Heart left ventricle (tissue), 16 donors: ENCODE measurements around the gene PLEKHM2. TPM values are rescaled to one million over a fixed set of nuclear protein-coding genes. Genes with fewer than 3 reads are reported as not detected.

ENCODE experiments used
- ATAC-seq, 4 donors: fragments of 200-7000 bp; cut with Tn5 transposase; one replicate each; pipeline ENCODE4 v1.9.1; 2020 to 2022; ENCODE audit warnings: moderate library complexity in 4 of 4, mild to moderate bottlenecking in 3 of 4, moderate number of reproducible peaks in 1 of 4
- DNase-seq, 5 donors: peaks; one replicate each; pipeline ENCODE4 v3.0.0-alpha.2; 2020
- H3K27ac ChIP-seq, 12 donors: fragments of 200-600 bp; sonication (generic) in 4 of 12; one replicate each; pipeline versions ENCODE4 v1.5.0 to v1.8.0; 2016 to 2022; ENCODE audit warnings: mild to moderate bottlenecking in 2 of 12
- H3K27me3 ChIP-seq, 9 donors: fragments of 200-600 bp; sonication (generic) in 2 of 9; one replicate each; pipeline versions ENCODE4 v1.5.1 to v1.8.0; 2016 to 2022; ENCODE audit warnings: mild to moderate bottlenecking in 3 of 9
- H3K36me3 ChIP-seq, 9 donors: fragments of 200-600 bp; sonication (generic) in 2 of 9; one replicate each; pipeline versions ENCODE4 v1.5.0 to v1.8.0; 2018 to 2022; ENCODE audit warnings: mild to moderate bottlenecking in 2 of 9
- H3K4me1 ChIP-seq, 12 donors: fragments of 200-600 bp; sonication (generic) in 4 of 12; one replicate each; pipeline versions ENCODE4 v1.5.0 to v1.8.0; 2016 to 2022; ENCODE audit warnings: mild to moderate bottlenecking in 3 of 12
- H3K4me3 ChIP-seq, 12 donors: fragments of 200-600 bp; sonication (generic) in 4 of 12; one replicate each; pipeline versions ENCODE4 v1.5.0 to v1.8.0; 2017 to 2022; ENCODE audit warnings: mild to moderate bottlenecking in 9 of 12, moderate library complexity in 4 of 12
- H3K9me3 ChIP-seq, 12 donors: fragments of 200-600 bp; sonication (generic) in 4 of 12; one replicate each; pipeline versions ENCODE4 v1.5.0 to v1.8.0; 2016 to 2022; ENCODE audit warnings: mild to moderate bottlenecking in 1 of 12
- POLR2A ChIP-seq, 2 donors: fragments of 450-650 bp; IDR thresholded peaks; one replicate each; pipeline ENCODE4 v1.6.1; 2017; ENCODE audit warnings: antibody characterized with exemption in 2 of 2, mild to moderate bottlenecking in 2 of 2, moderate library complexity in 2 of 2
- WGBS, 4 donors: extraction: QIAGEN DNeasy Blood & Tissue Kit in 2 of 4; methylation state at CpG; one replicate each; pipeline versions ENCODE4 v1.1.5 to v1.1.7; 2013 to 2018; 5-methylcytosine and 5-hydroxymethylcytosine counted together
- intact Hi-C, 10 donors: fragments of 100-400 bp; cut with DNase I; formaldehyde crosslinking; loops; one replicate each; pipeline versions ENCODE4 v1.11.1 to v1.14.2; 2022
- polyA plus RNA-seq, 2 donors: library from polyadenylated mRNA; stranded (reverse); fragments of 200-250 nt; gene quantifications; one replicate each; pipeline ENCODE4 v1.2.3, GENCODE V29; 2013
- total RNA-seq, 9 donors: library from RNA; depleted of rRNA in 2 of 9; stranded (reverse); fragments of >200 nt in 2 of 9; fragmentation: NEBNext Ultra II Directional in 3 of 9; extraction: Animal tissue kit (Norgen Biotek cat#: 25700) in 3 of 9; gene quantifications; one replicate each; pipeline versions ENCODE4 v1.1.0 to v1.2.4, GENCODE V29; 2016 to 2023
- TF ChIP-seq, protein P1 (sequence below), 12 donors: fragments of 200-600 bp; sonication (generic) in 4 of 12; IDR thresholded peaks; one replicate each; pipeline versions ENCODE4 v1.5.0 to v1.8.0; 2018 to 2022; ENCODE audit warnings: antibody characterized with exemption in 12 of 12, mild to moderate bottlenecking in 5 of 12
- donor health status: ischemic (EF 13 %, LVEDD 7.1; RV severe dilation, severe dysfunction).
- donor health status: healthy with polysubstance abuse.
- donor health status: DM: no; HTN: yes; CAD: no.
- donor health status: DM: no; HTN: no; CAD: no.
- donor health status: ischemic (EF 25% LVEDD 6.9; RV normal size, moderate dysfunction).
- donor health status: ischemic (EF 25% LVEDD 5.7; RV mildly dilated, moderate dysfunction).
- donor health status: healthy.
- donor health status: DM: yes; HTN: yes; CAD: no.
- donor health status: ischemic (EF 35%, LVEDD 5.7; RV mildly dilated, moderate dysfunction).
- donor health status: nonischemic (EF 11% LVEDD 7.7; RV severe dilation, severe dysfunction).
- donor health status: DM: yes; HTN: yes; CAD: no.
- donor health status: PGD.
- donor health status: ischemic (EF 29% LVEDD 5.4; RV normal size, mild dysfunction).
- donor health status: nonischemic (EF 23%, LVEDD 6.1; RV moderate dilation, normal function).

Gene PLEKHM2
- total and polyA plus RNA-seq, 11 donors: 69.9 to 150 (median 84.4) TPM

DNA sequence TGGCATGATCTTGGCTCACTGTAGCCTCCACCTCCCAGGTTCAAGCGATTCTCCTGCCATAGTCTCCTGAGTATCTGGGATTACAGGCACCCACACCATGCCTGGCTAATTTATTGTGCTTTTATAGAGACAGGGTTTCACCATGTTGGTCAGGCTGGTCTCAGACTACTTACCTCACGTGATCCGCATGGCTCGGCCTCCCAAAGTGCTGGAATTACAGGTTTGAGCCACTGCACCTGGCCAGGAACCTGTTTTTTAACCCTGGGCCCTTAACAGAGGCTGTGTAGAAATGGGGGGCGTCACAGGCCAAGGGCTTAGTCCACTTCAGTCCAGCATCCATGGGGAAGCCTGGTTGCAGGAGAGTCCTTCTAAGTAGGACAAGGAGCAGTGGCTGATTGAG, 83.8 kb downstream of the PLEKHM2 start:
- peaks cover 0 to 62% (median 39%) of the 10 kb centered on the region in 9 donors for H3K36me3 ChIP-seq
- intact Hi-C loops: no loop called here
- 85 to 98% (median 95%) methylated on average over 5 of the region's 5 CpGs for WGBS, 4 donors
- DNase-seq (no peak), ATAC-seq (no peak)
- H3K4me1 ChIP-seq: peaks cover 0 to 28% (median 5%) of the 10 kb centered on the region in 12 donors
- H3K27me3 ChIP-seq: no peaks in the 10 kb centered on the region
- H3K9me3 ChIP-seq: no peaks in the 10 kb centered on the region
- H3K27ac ChIP-seq: no peak overlapping the region
- TF ChIP-seq, protein P1, sequence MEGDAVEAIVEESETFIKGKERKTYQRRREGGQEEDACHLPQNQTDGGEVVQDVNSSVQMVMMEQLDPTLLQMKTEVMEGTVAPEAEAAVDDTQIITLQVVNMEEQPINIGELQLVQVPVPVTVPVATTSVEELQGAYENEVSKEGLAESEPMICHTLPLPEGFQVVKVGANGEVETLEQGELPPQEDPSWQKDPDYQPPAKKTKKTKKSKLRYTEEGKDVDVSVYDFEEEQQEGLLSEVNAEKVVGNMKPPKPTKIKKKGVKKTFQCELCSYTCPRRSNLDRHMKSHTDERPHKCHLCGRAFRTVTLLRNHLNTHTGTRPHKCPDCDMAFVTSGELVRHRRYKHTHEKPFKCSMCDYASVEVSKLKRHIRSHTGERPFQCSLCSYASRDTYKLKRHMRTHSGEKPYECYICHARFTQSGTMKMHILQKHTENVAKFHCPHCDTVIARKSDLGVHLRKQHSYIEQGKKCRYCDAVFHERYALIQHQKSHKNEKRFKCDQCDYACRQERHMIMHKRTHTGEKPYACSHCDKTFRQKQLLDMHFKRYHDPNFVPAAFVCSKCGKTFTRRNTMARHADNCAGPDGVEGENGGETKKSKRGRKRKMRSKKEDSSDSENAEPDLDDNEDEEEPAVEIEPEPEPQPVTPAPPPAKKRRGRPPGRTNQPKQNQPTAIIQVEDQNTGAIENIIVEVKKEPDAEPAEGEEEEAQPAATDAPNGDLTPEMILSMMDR (IDR thresholded peaks at IDR 0.05): no peak
- TF ChIP-seq POLR2A (IDR thresholded peaks at IDR 0.05): no peak
- no peak overlapping the region for H3K4me3 ChIP-seq

GRCh38 chr1:15768388-15768787, 84.3 kb downstream of the PLEKHM2 start:
- DNase-seq (no peak), ATAC-seq (no peak)
- Histone ChIP-seq H3K27ac (no peak overlapping the region), H3K27me3 (no peaks in the 10 kb centered on the region), H3K9me3 (no peaks in the 10 kb centered on the region), H3K36me3 (peaks cover 0 to 66% (median 41%) of the 10 kb centered on the region in 9 donors), H3K4me3 (no peak overlapping the region), H3K4me1 (peaks cover 0 to 26% (median 4%) of the 10 kb centered on the region in 12 donors)
- TF ChIP-seq, protein P1 (IDR thresholded peaks at IDR 0.05): no peak
- TF ChIP-seq POLR2A (IDR thresholded peaks at IDR 0.05): no peak
- intact Hi-C loops: no loop called here
- WGBS, 4 donors: 87 to 95% (median 93%) methylated on average over 3 to 7 of the region's 7 CpGs

- H3K27me3 ChIP-seq: no peaks in the 10 kb centered on the region
- TF ChIP-seq, protein P1 (IDR thresholded peaks at IDR 0.05): no peak
- no peak for TF ChIP-seq POLR2A (IDR thresholded peaks at IDR 0.05)
- no peak overlapping the region for H3K4me3 ChIP-seq
- WGBS, 4 donors: 90 to 96% (median 93%) methylated on average over 6 to 14 of the region's 14 CpGs
- no peak for DNase-seq
- ATAC-seq: no peak
- peaks cover 0 to 5% (median 0%) of the 10 kb centered on the region in 12 donors for H3K4me1 ChIP-seq
- H3K9me3 ChIP-seq: no peaks in the 10 kb centered on the region
- H3K36me3 ChIP-seq: peaks cover 0 to 77% (median 53%) of the 10 kb centered on the region in 9 donors
- intact Hi-C loops: no loop called here
- no peak overlapping the region for H3K27ac ChIP-seq
Observed at GRCh38 chr1:15770313-15770962, 86.3 kb downstream of the PLEKHM2 start.

DNA sequence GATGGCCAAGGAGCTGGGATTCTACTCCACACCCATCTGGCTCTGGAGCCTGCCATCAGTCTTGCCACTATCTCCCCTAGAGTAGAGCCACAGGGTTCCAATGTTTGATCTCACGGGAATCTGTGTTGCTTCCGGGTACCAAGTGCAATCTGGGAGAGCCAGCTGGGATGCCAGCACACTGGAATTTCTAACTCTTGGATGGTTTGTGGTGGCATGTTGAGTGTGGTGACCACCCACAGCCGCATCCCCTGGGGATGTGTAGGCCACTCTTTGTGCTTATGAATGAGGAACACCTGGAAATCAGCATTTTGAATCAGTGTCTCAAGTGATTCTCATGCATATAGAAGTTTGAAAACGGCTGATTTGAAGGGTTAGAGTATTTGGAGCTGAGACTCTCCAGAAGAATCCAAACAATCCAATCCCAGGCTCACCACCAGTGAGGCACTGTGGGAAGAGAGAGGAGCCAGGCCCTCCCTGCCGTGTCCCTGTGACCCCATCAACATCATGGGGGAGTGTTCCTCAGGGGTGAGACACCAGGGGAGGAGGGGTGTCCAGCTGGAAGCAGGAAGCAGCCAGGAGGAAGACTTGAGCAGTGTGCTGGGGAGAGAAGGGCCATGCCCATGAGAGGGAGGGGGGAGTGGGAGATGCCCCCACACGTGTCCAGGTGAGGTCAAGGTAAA, 87.9 kb downstream of the PLEKHM2 start:
- ATAC-seq: no peak
- intact Hi-C loops: no loop called here

More for the DNA sequence above, 87.9 kb downstream of the PLEKHM2 start:
- peaks cover 0 to 85% (median 65%) of the 10 kb centered on the region in 9 donors for H3K36me3 ChIP-seq
- H3K27me3 ChIP-seq: no peaks in the 10 kb centered on the region
- 65 to 72% (median 68%) methylated on average over 5 to 6 of the region's 6 CpGs for WGBS, 4 donors
- H3K9me3 ChIP-seq: no peaks in the 10 kb centered on the region
- no peaks in the 10 kb centered on the region for H3K4me1 ChIP-seq
- TF ChIP-seq, protein P1 (IDR thresholded peaks at IDR 0.05): no peak
- TF ChIP-seq POLR2A (IDR thresholded peaks at IDR 0.05): no peak
- no peak overlapping the region for H3K4me3 ChIP-seq
- H3K27ac ChIP-seq: no peak overlapping the region
- no peak for DNase-seq
